SH-SY5Y (cell line): ENCODE measurements around the gene ADRM1.

Experiments used
- GATA2 ChIP-seq: IDR thresholded peaks from 2 replicates; pipeline ENCODE4 v1.6.1; 2011; ENCODE audit warnings: mild to moderate bottlenecking, low read depth, low read length
- GATA3 ChIP-seq: IDR thresholded peaks from 2 replicates; pipeline ENCODE4 v1.6.1; 2011; ENCODE audit warnings: low read depth, mild to moderate bottlenecking, low read length, moderate library complexity

- TF ChIP-seq GATA2, result no peak
- TF ChIP-seq GATA3, result no peak
Measured at GRCh38 chr20:62265365-62265764, 37.4 kb upstream of the ADRM1 start.
